ENCODE data around the gene SMARCE1.

DNA sequence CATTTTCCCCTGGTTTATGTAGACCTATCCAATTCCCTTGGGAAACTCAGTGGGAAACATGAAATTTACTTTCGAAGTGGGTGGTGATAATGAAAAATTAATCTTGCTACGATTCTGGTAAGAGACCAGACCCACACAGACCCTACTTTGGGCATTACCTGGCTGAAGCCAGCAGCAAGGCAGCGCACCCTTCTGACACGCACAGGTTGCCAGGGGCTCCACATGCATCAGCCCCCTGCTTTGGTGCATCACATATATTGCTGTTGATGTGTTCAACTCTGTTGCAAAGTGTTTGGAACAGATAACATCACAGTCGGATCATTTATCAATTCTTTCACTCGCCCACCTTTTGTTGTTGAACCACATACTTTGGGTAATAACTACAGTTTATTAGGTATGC, 26.6 kb downstream of the SMARCE1 start:
- no peak for TF ChIP-seq EZH2 (IDR thresholded peaks at IDR 0.05)
- TF ChIP-seq POLR2AphosphoS5 (IDR thresholded peaks at IDR 0.05; ENCODE audit: borderline replicate concordance, low read depth, low read length), result no peak
